GM12878 (cell line): ENCODE data around the gene ZNF132. TPM values are rescaled to one million over a fixed set of nuclear protein-coding genes. Genes with fewer than 3 reads are reported as not detected.

Source experiments
- ATAC-seq: fragments of 200-7000 bp; cut with Tn5 transposase; 3 replicates; pipeline ENCODE4 v1.9.1; 2020; ENCODE audit warnings: mild to moderate bottlenecking, moderate library complexity
- BruUV-seq: library from RNA; stranded (reverse); fragments of 400-500 nt; replicated peaks from 2 replicates; lab custom pipeline; 2021; lab: Mats Ljungman, UMichigan
- CTCF ChIA-PET: fragments of 300-600 bp; sonication (Branson Sonifier 250); formaldehyde crosslinking; extraction: SDS; loops from one replicate; lab custom pipeline; 2021; ENCODE audit warnings: inconsistent platforms; lab: Yijun Ruan, JAX
- POLR2A ChIA-PET: fragments of 350-600 bp; formaldehyde crosslinking; extraction: SDS; loops from one replicate; lab custom pipeline; 2021; ENCODE audit warnings: inconsistent platforms; lab: Charles Lee
- RAD21 ChIA-PET: fragments of 300-600 bp; sonication (Branson Sonifier 250); formaldehyde crosslinking; loops from one replicate; lab custom pipeline; 2023; ENCODE audit warnings: antibody characterized with exemption; ENCODE audit not compliant: unreplicated experiment; lab: Charles Lee
- SMC1A ChIA-PET: fragments of 300-600 bp; sonication (Branson Sonifier 250); formaldehyde crosslinking; loops from one replicate; lab custom pipeline; 2023; ENCODE audit not compliant: unreplicated experiment, uncharacterized antibody; lab: Charles Lee
- DNase-seq: peaks from one replicate; pipeline ENCODE4 v3.0.0-alpha.2; 2011; ENCODE audit warnings: low read depth, low spot score
- FAIRE-seq: peaks from 3 replicates; lab custom pipeline; 2011; peaks lifted over from hg19 to GRCh38; lab: Jason Lieb, UNC
- H2AFZ ChIP-seq: 2 replicates; pipeline ENCODE4 v1.6.0; 2011; ENCODE audit warnings: low read depth, low read length, control low read depth; ENCODE audit not compliant: control insufficient read depth
- H3K27ac ChIP-seq: 2 replicates; pipeline ENCODE4 v1.5.1; 2011; ENCODE audit warnings: control low read depth; ENCODE audit not compliant: control insufficient read depth, insufficient read depth
- H3K27me3 ChIP-seq, 2 experiments: replicated peaks in 1 of 2; 2 replicates each; pipeline versions ENCODE4 v1.6.0 to v1.6.1; 2011; ENCODE audit warnings: low read length in 1 of 2; ENCODE audit not compliant: control insufficient read depth in 2 of 2, insufficient read depth in 2 of 2
- H3K36me3 ChIP-seq, 2 experiments: 2 replicates each; pipeline ENCODE4 v1.5.1; 2011; ENCODE audit warnings: low read length in 1 of 2; ENCODE audit not compliant: control insufficient read depth in 2 of 2, insufficient read depth in 2 of 2
- H3K4me1 ChIP-seq: 2 replicates; pipeline ENCODE4 v1.6.1; 2011; ENCODE audit warnings: mild to moderate bottlenecking, low read length, moderate library complexity, mixed read lengths; ENCODE audit not compliant: control insufficient read depth, insufficient read depth
- H3K4me2 ChIP-seq: 2 replicates; pipeline ENCODE4 v1.6.0; 2011; ENCODE audit warnings: control low read depth; ENCODE audit not compliant: control insufficient read depth, insufficient read depth
- H3K4me3 ChIP-seq: fragments of 200-600 bp; sonication (generic); 2 replicates; pipeline ENCODE4 v1.5.1; 2016
- H3K79me2 ChIP-seq: 2 replicates; pipeline ENCODE4 v1.6.0; 2011; ENCODE audit warnings: low read length; ENCODE audit not compliant: control insufficient read depth, insufficient read depth
- H3K9ac ChIP-seq: 2 replicates; pipeline ENCODE4 v1.8.0; 2011; ENCODE audit warnings: low read length, control low read depth, mixed read lengths; ENCODE audit not compliant: control insufficient read depth, insufficient read depth
- H3K9me3 ChIP-seq: replicated peaks from 3 replicates; pipeline ENCODE4 v1.5.1; 2011; ENCODE audit warnings: mild to moderate bottlenecking, low read length; ENCODE audit not compliant: control insufficient read depth, insufficient read depth
- H4K20me1 ChIP-seq: 2 replicates; pipeline ENCODE4 v1.6.0; 2011; ENCODE audit not compliant: control insufficient read depth, insufficient read depth
- BACH1 ChIP-seq: fragments of 450-650 bp; IDR thresholded peaks from 2 replicates; pipeline ENCODE4 v1.6.1; 2017; ENCODE audit warnings: mild to moderate bottlenecking, borderline replicate concordance
- ETV6 ChIP-seq, 2 experiments: fragments of 450-650 bp in 1 of 2; IDR thresholded peaks in 1 of 2; conservative IDR thresholded peaks in 1 of 2; 2 replicates each; pipeline ENCODE4 v1.6.1; 2014; ENCODE audit warnings: antibody characterized with exemption in 1 of 2, borderline replicate concordance in 1 of 2, low read depth in 1 of 2, mild to moderate bottlenecking in 1 of 2, moderate library complexity in 1 of 2
- GABPA ChIP-seq: IDR thresholded peaks from 2 replicates; pipeline ENCODE4 v1.6.1; 2014; ENCODE audit warnings: antibody characterized with exemption, low read depth, mild to moderate bottlenecking, inconsistent platforms
- MTA3 ChIP-seq: IDR thresholded peaks from 2 replicates; pipeline ENCODE4 v1.6.1; 2012; ENCODE audit warnings: low read length, inconsistent platforms, borderline replicate concordance
- NR2C1 ChIP-seq: fragments of 450-650 bp; IDR thresholded peaks from 2 replicates; pipeline ENCODE4 v1.6.1; 2017; ENCODE audit warnings: antibody characterized with exemption, mild to moderate bottlenecking, moderate library complexity
- RELA ChIP-seq: fragments of 450-650 bp; IDR thresholded peaks from 2 replicates; pipeline ENCODE4 v1.8.0; 2014; ENCODE audit warnings: borderline replicate concordance; ENCODE audit not compliant: partially characterized antibody
- RUNX3 ChIP-seq: IDR thresholded peaks from 2 replicates; pipeline ENCODE4 v1.6.1; 2012; ENCODE audit warnings: low read length, inconsistent platforms
- SMARCA5 ChIP-seq: fragments of 450-650 bp; IDR thresholded peaks from 2 replicates; pipeline ENCODE4 v1.6.1; 2017; ENCODE audit warnings: mild to moderate bottlenecking
- ZNF24 ChIP-seq: fragments of 450-650 bp; IDR thresholded peaks from 2 replicates; pipeline ENCODE4 v1.6.1; 2017; ENCODE audit warnings: antibody characterized with exemption, mild to moderate bottlenecking
- WGBS: methylation state at CpG from one replicate; pipeline ENCODE4 v1.1.6; 2016; ENCODE audit warnings: low lambda C conversion rate; ENCODE audit not compliant: insufficient replicate concordance, insufficient coverage; ENCODE audit errors: missing lambda C conversion rate; 5-methylcytosine and 5-hydroxymethylcytosine counted together
- in situ Hi-C: fragments of 300-500 bp; cut with MboI; formaldehyde crosslinking; loops from 9 replicates; pipeline ENCODE4 v1.14.3; 2018; ENCODE audit warnings: mixed read lengths
- intact Hi-C: fragments of 100-400 bp; cut with micrococcal nuclease; formaldehyde crosslinking; loops from one replicate; pipeline ENCODE4 v1.14.2; 2022; ENCODE audit not compliant: unreplicated experiment
- polyA plus RNA-seq, 11 experiments: library from polyadenylated mRNA; depleted of rRNA in 4 of 11; unstranded in 6 of 11; stranded (reverse) in 5 of 11; fragments of >200 nt; fragmentation: Nextera tagmentation in 4 of 11; fragmentation: Illumina TruSeq in 1 of 11; extraction: Ambion mirVana in 4 of 11; extraction: Trizol in 1 of 11; gene quantifications; 1 replicate in 1 of 11; 2 replicates in 10 of 11; pipeline versions ENCODE4 v1.2.1 to v1.2.3, GENCODE V29; 2011 to 2016; ENCODE audit warnings: inconsistent platforms in 2 of 11, missing spikeins in 2 of 11, low read depth in 1 of 11
- total RNA-seq, 4 experiments: library from RNA; depleted of rRNA in 3 of 4; stranded (reverse); fragments of >200 nt in 3 of 4; fragmentation: Illumina TruSeq in 1 of 4; extraction: Trizol in 1 of 4; gene quantifications; 2 replicates each; pipeline versions ENCODE4 v1.2.1 to v1.2.3, GENCODE V29; 2013 to 2021
- TF ChIP-seq, protein P1 (sequence below): fragments of 450-650 bp; IDR thresholded peaks from 2 replicates; pipeline ENCODE4 v1.6.1; 2017; ENCODE audit warnings: borderline replicate concordance

The ZNF132 gene
- total and polyA plus RNA-seq, 10 of the 15 experiments (the other 5 are each of a cell fraction or from before 2014, with no cell fraction given), result 0.56 to 4.0 (median 2.3) TPM

DNA sequence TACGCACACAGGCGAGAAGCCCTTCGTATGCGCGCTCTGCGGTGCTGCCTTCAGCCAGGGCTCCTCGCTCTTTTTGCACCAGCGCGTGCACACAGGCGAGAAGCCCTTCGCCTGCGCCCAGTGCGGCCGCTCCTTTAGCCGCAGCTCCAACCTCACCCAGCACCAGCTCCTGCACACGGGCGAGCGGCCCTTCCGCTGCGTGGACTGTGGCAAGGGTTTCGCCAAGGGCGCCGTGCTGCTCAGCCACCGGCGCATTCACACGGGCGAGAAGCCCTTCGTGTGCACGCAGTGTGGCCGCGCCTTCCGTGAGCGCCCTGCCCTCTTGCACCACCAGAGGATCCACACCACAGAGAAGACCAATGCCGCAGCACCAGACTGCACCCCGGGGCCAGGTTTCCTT is 16.2 kb upstream of the ZNF132 start:
- Histone ChIP-seq H3K27me3 (no peaks in the 10 kb centered on the region), H3K36me3 (peaks cover 0 to 2% of the 10 kb centered on the region in 2 experiments; a peak in 1 of 4 replicates), H3K4me3 (no peak overlapping the region), H3K27ac (no peak overlapping the region), H4K20me1 (no peaks in the 10 kb centered on the region), H3K9ac (no peak overlapping the region), H3K4me2 (no peak overlapping the region), H2AFZ (no peak overlapping the region), H3K4me1 (peaks cover under 1% of the 10 kb centered on the region; the same call in 1 of the 2 replicates), H3K79me2 (no peaks in the 10 kb centered on the region; the same call in 1 of the 2 replicates), H3K9me3 (no peaks in the 10 kb centered on the region)
- FAIRE-seq (no peak), DNase-seq (no peak), ATAC-seq (no peak)
- WGBS, result 99% methylated on average over 29 of the region's 35 CpGs
- intact Hi-C loops, result no loop called here
- ChIA-PET CTCF (no interaction called here), SMC1A (no interaction called here), POLR2A (no interaction called here), RAD21 (no interaction called here)
- no TSS peak for BruUV-seq
- in situ Hi-C loops, result no loop called here
- TF ChIP-seq RUNX3 (no peak), ZNF24 (no peak), NR2C1 (no peak), MTA3 (no peak), GABPA (no peak), BACH1 (no peak), RELA (no peak), SMARCA5 (no peak), ETV6 (conservative IDR thresholded peaks at IDR 0.05 in 1 of 2, IDR thresholded peaks at IDR 0.05 in 1 of 2; ENCODE audit: borderline replicate concordance in 1 of 2, low read depth in 1 of 2) (no peak)
- TF ChIP-seq, protein P1, sequence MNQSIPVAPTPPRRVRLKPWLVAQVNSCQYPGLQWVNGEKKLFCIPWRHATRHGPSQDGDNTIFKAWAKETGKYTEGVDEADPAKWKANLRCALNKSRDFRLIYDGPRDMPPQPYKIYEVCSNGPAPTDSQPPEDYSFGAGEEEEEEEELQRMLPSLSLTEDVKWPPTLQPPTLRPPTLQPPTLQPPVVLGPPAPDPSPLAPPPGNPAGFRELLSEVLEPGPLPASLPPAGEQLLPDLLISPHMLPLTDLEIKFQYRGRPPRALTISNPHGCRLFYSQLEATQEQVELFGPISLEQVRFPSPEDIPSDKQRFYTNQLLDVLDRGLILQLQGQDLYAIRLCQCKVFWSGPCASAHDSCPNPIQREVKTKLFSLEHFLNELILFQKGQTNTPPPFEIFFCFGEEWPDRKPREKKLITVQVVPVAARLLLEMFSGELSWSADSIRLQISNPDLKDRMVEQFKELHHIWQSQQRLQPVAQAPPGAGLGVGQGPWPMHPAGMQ, result no peak
